Keratinocyte (primary cell): ENCODE results near the gene PARD3.

Experiments
- EZH2 ChIP-seq: IDR thresholded peaks from one replicate; pipeline ENCODE4 v1.6.1; 2012; ENCODE audit warnings: inconsistent platforms, mild to moderate bottlenecking, low read length, moderate library complexity
- TF ChIP-seq, protein P1 (sequence below), 3 experiments: IDR thresholded peaks in 1 of 3; conservative IDR thresholded peaks in 1 of 3; optimal IDR thresholded peaks in 1 of 3; 2 replicates in 2 of 3; 3 replicates in 1 of 3; pipeline versions ENCODE3 to v1.5.1; 2011; ENCODE audit warnings: low read length in 3 of 3, mild to moderate bottlenecking in 3 of 3, moderate library complexity in 2 of 3, control low read depth in 1 of 3, inconsistent platforms in 1 of 3; ENCODE audit not compliant: insufficient read depth in 2 of 3; ENCODE audit errors: extremely low read depth in 1 of 3

GRCh38 chr10:34543716-34544115 is 271.4 kb downstream of the PARD3 start:
- TF ChIP-seq, protein P1, sequence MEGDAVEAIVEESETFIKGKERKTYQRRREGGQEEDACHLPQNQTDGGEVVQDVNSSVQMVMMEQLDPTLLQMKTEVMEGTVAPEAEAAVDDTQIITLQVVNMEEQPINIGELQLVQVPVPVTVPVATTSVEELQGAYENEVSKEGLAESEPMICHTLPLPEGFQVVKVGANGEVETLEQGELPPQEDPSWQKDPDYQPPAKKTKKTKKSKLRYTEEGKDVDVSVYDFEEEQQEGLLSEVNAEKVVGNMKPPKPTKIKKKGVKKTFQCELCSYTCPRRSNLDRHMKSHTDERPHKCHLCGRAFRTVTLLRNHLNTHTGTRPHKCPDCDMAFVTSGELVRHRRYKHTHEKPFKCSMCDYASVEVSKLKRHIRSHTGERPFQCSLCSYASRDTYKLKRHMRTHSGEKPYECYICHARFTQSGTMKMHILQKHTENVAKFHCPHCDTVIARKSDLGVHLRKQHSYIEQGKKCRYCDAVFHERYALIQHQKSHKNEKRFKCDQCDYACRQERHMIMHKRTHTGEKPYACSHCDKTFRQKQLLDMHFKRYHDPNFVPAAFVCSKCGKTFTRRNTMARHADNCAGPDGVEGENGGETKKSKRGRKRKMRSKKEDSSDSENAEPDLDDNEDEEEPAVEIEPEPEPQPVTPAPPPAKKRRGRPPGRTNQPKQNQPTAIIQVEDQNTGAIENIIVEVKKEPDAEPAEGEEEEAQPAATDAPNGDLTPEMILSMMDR (optimal IDR thresholded peaks at IDR 0.05 in 1 of 3, IDR thresholded peaks at IDR 0.05 in 1 of 3, conservative IDR thresholded peaks at IDR 0.05 in 1 of 3; ENCODE audit: extremely low read depth in 1 of 3, insufficient read depth in 2 of 3, low read length in 3 of 3), result no peak
- no peak for TF ChIP-seq EZH2
